Uterus (tissue), 2 donors: ENCODE data around the gene MRGPRE.

Experiments used
- CTCF ChIP-seq, 4 experiments: fragments of 200-600 bp in 2 of 4; fragments of 450-650 bp in 2 of 4; sonication (generic) in 2 of 4; IDR thresholded peaks; one replicate each; pipeline ENCODE4 v1.5.1; 2016 to 2019; ENCODE audit warnings: antibody characterized with exemption in 4 of 4, mild to moderate bottlenecking in 2 of 4, moderate library complexity in 1 of 4
- POLR2A ChIP-seq, 2 donors: fragments of 450-650 bp; IDR thresholded peaks; one replicate each; pipeline ENCODE4 v1.6.1; 2016; ENCODE audit warnings: antibody characterized with exemption in 2 of 2, mild to moderate bottlenecking in 1 of 2, moderate library complexity in 1 of 2

GRCh38 chr11:3196161-3197043 is 35.8 kb downstream of the MRGPRE start:
- no peak for TF ChIP-seq CTCF (IDR thresholded peaks at IDR 0.05)
- no peak for TF ChIP-seq POLR2A (IDR thresholded peaks at IDR 0.05)
